Activated T-cell treated with anti-CD3 and anti-CD28 coated beads for 24 hours (primary cell): ENCODE measurements around the gene NELFB.
"Not testable (repeated sequence)": the region's sequence is repeated elsewhere in the genome, so short reads cannot be mapped to it uniquely, and the experiment has no call there.

Source experiments
- DNase-seq: peaks from one replicate; pipeline ENCODE4 v3.0.0-alpha.2; 2020; ENCODE audit warnings: low read depth

The NELFB gene

DNA sequence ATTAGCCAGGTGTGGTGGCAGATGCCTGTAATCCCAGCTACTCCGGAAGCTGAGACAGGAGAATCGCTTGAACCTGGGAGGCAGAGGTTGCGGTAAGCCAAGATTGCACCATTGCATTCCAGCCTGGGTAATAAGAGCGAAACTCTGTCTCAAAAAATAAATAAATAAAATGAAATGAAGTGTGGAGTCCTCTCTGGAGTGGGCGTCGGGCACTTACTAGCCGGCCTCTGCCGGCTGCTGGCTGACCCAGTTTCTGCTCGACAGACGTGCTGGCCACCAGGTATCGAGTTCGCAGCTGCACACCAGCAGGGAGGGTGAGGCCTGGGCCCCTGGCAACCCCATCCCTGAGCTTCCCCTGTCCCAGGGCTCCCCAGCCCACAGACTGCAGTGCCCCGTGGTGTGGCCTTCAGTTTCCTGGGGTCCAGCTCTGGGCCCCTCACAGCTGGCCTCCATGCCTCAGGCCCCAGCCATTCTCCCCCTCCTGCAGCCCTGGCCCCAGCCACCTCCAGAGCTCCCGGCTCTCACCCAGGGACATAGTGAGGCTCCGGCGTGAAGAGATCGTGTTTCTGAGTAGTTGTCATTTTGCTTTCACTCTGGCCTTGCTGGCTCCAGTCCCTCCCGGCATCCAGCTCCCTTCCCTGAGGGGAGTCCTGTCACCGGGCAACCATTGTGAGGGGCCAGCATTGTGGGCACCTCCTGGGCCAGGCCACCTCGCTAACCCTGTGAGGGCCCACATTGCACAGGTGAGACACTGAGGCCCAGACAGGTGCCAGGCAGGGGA lies 7.8 kb upstream of the NELFB start:
- DNase-seq, result no peak

DNA sequence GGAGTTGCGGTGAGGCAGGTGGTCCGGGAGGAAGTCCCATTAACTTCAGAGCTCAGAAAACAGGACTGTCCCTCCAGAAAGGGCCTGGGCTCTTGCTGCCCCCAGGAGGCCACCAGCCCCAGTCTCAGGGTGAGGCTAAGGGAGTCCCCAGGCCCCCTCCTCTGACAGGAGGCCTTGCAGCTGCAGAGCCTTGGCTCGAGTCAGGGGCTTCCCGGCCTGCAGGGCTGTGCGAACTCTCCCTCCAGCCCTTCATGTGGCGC lies 7.3 kb upstream of the NELFB start:
- no peak for DNase-seq

- no peak for DNase-seq
Measured at GRCh38 chr9:137250329-137251193, 4.6 kb upstream of the NELFB start.

GRCh38 chr9:137251194-137251461 lies 4.0 kb upstream of the NELFB start, which contains the start of gene STPG3:
STPG3 (plus strand) TSS chr9:137251286; CDS start chr9:137251287, 1 bp downstream.
- no peak for DNase-seq

GRCh38 chr9:137251490-137252268 lies 3.4 kb upstream of the NELFB start:
- no peak for DNase-seq

DNA sequence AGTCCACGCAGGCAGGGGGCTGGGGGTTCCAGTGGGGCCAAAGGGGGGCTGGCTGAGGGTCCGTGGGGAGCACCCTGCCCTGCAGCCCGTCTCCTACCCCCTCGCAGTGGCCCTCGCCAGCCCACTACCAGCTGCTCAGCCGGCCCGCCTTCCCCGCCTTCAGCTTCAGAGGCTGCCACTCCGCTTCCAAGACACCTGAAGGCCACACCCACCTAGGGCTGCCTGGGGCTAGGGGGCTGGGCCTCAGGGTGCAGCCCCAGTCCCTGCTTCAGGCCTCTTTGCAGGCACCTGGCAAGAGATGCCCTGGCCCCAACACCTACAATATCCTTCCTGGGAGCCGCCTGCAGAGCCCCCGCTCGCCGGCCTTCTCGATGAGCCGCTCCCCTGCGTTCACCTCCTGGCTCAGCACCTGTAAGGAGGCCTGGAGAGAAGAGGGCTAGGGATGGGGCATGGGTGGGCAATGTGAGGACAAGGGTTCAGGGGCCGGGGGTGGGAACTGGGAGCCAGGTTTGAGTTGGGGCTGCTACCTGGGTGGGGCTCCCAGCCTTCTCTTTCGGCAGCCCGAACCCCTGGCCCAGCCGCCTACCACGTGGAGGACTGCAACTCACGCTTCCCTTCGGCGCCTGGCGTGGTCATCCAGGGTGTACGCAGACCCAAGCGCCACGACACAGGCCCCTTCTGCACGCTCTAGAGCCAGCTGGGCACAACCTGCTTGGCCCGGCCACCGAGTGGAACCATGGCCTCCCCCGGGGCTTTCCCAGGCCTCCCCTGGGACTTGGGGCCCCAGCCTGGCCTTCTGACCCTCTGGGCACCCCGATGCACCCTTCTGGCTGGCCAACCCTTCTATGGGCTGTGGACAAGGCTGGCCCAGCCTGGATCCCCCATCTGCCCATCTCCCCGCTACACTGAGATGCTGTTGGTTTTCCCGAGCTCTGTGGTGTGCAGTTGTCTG lies 2.3 kb upstream of the NELFB start:
- no peak for DNase-seq

GRCh38 chr9:137253717-137254623 lies 1.2 kb upstream of the NELFB start:
- DNase-seq, result no peak

DNA sequence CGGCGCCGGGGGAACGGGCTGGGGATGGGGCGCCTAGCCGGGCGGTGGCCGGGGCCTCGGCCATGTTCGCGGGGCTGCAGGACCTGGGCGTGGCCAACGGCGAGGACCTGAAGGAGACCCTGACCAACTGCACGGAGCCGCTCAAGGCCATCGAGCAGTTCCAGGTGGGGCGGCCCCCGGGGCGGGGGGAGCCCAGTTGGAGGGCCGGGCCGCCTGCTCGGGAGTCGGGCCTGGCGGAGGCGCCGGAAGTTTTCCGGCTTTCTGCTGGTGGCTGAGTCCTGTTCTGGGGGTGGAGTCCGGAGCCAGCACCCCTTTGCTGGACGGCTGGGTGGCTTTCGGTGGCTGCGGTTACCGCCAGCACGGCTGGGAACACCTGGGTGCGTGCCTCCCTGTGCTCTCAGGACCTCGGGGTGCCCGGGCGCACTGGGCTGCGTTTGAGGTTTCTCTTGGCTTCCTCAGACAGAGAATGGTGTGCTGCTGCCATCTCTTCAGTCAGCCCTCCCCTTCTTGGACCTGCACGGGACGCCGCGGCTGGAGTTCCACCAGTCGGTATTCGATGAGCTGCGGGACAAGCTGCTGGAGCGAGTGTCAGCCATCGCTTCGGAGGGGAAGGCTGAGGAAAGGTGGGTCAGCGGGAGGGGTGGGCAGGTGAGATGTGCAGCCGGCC lies 454 bp downstream of the NELFB start:
- no peak for DNase-seq

DNA sequence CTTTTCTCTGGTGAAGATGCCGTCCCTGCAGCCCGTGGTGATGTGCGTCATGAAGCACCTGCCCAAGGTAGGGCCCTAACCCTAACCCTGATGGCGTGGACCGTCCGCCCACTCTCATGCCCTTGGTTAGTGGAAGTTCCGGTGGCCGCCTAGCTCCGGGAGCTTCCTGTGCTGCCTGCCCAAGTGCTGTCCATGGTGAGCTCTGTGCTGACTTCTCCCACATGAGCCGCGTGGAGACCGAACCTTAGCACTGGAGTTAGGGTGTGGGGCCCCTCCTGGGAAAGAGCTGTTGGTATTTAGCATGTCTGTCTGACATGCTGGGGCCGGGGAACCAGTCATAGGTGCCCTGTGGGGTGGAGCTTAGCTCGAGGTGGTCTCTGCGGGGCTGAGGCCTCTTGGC lies 1.2 kb downstream of the NELFB start:
- no peak for DNase-seq

DNA sequence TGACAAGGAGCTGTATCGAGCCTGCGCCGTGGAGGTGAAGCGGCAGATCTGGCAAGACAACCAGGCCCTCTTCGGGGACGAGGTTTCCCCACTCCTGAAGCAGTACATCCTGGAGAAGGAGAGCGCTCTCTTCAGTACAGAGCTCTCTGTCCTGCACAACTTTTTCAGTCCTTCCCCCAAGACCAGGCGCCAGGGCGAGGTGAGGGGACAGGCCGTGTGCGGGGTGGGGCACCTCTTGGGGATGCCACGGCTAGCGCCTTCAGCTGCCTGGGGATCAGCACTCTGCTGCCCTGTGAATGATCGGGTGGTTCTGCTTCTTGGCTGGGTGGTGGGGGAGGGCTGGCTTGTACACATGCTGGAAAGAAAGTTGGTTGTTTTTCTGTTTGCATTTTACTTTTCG lies 1.7 kb downstream of the NELFB start:
- no peak for DNase-seq

GRCh38 chr9:137262173-137262908 lies 7.2 kb downstream of the NELFB start:
- DNase-seq, result not testable (repeated sequence)

DNA sequence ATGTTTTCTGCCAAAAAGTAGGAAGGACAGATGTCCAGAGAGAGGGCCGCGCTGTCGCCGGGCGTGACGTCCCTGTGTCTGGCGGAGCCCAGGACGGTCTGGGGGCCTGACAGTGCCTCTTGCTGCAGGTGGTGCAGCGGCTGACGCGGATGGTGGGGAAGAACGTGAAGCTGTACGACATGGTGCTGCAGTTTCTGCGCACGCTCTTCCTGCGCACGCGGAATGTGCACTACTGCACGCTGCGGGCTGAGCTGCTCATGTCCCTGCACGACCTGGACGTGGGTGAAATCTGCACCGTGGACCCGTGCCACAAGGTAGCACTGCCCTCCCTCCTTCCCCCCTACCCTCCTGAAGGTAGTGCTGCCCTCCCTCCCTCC lies 7.8 kb downstream of the NELFB start:
- DNase-seq, result no peak

- DNase-seq, result no peak
Measured at GRCh38 chr9:137263506-137263905, 8.4 kb downstream of the NELFB start.

DNA sequence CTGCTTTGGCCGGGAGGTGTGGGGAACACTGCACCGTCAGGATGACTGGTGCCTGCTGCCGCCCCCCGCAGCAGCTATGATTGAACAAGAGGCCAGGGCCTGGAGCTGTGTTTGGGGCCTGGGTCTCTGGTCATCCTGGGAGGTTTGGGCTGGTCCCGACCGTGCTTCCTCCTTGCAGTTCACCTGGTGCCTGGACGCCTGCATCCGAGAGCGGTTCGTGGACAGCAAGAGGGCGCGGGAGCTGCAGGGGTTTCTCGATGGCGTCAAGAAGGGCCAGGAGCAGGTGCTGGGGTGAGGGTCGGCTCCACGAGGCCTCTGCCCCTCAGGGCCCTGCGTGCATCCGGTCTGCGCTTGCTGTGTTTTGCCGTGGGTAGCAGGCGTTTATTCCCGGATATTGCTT lies 8.9 kb downstream of the NELFB start:
- DNase-seq, result no peak

- DNase-seq, result no peak
Measured at GRCh38 chr9:137265496-137266161, 10.5 kb downstream of the NELFB start.

GRCh38 chr9:137266162-137266527 lies 11.0 kb downstream of the NELFB start:
- DNase-seq, result no peak

DNA sequence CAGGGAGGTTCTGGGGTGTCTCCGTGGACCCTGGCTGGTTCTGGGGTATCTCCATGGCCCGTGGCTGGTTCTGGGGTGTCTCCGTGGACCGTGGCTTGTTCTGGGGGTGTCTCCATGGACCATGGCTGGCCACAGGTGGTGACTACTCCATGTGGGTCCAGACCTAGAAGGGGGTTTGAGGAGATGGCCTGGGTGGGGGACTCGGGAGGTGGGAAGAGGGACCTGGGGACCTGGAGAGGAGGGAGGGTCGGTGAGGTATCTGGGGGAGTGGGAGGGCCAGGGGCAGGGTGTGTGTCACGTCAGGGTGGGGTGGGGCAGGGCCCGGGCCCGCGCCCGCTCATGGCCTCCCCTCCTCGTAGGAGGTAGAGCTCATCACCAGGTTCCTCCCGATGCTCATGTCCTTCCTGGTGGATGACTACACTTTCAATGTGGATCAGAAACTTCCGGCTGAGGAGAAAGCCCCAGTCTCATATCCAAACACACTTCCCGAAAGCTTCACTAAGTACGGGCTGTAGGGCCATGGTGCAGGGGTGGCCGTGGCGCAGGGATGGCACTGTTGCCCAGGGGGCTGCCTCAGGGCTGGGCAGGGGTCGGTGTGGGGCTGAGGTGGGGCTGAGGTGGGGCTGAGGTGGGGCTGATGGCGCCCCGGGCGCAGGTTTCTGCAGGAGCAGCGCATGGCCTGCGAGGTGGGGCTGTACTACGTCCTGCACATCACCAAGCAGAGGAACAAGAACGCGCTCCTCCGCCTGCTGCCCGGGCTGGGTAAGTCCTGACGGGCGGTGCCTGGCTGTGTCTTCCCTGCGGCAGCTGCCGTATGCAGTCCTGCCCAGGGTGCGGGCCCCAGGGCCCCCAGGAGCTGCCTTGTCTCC lies 11.7 kb downstream of the NELFB start:
- DNase-seq, result no peak

DNA sequence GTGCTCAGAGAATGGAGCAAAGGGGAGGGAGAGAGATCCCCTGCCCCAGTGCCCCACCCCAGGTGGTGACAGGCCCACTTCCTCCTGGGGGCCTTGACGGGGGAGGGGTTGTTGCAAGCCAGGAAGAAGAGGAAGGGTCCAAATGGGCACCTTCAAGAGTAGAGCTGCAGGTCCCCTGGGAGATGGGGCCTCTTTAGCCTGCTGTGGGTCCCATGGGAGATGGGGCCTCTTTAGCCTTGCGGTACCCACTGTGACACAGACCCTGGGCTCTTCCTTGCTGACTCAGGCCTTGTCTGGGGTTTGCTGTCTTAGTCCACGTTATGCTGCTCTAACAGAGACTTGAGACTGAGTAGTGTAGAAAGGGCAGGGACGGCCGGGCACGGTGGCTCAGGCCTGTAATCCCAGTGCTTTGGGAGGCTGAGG lies 12.8 kb downstream of the NELFB start:
- no peak for DNase-seq
